Fibroblast of lung (primary cell): ENCODE measurements around the gene SBNO2. TPM values are rescaled to one million over a fixed set of nuclear protein-coding genes. Genes with fewer than 3 reads are reported as not detected.

Source experiments
- DNase-seq, 2 donors: peaks; one replicate each; pipeline versions ENCODE4 v3.0.0 to v3.0.0-alpha.2; 2010; ENCODE audit warnings: low read depth in 2 of 2
- H2AFZ ChIP-seq: 2 replicates; pipeline ENCODE4 v1.5.1; 2012; ENCODE audit warnings: low read length, control low read depth, inconsistent platforms
- H3K27ac ChIP-seq: 2 replicates; pipeline ENCODE4 v1.5.1; 2011; ENCODE audit warnings: low read length, control low read depth; ENCODE audit not compliant: insufficient read depth
- H3K27me3 ChIP-seq: 2 replicates; pipeline ENCODE4 v1.5.1; 2011; ENCODE audit warnings: mild to moderate bottlenecking, low read length; ENCODE audit not compliant: control insufficient read depth, insufficient read depth
- H3K36me3 ChIP-seq: 2 replicates; pipeline ENCODE4 v1.5.1; 2011; ENCODE audit warnings: low read length; ENCODE audit not compliant: control insufficient read depth, insufficient read depth
- H3K4me1 ChIP-seq: 2 replicates; pipeline ENCODE4 v1.5.1; 2011; ENCODE audit warnings: low read length; ENCODE audit not compliant: control insufficient read depth, insufficient read depth; ENCODE audit errors: extremely low read depth
- H3K4me2 ChIP-seq: 2 replicates; pipeline ENCODE4 v1.5.1; 2011; ENCODE audit warnings: low read length, control low read depth; ENCODE audit not compliant: insufficient read depth; ENCODE audit errors: extremely low read depth
- H3K4me3 ChIP-seq, 4 experiments: fragments of 200-600 bp in 1 of 4; sonication (generic) in 1 of 4; replicated peaks in 1 of 4; 2 replicates each; pipeline ENCODE4 v1.5.1; 2011 to 2016; ENCODE audit warnings: low read length in 4 of 4, low read depth in 3 of 4, mild to moderate bottlenecking in 3 of 4, control low read depth in 2 of 4, inconsistent platforms in 1 of 4, mixed read lengths in 1 of 4; ENCODE audit not compliant: insufficient read depth in 1 of 4; ENCODE audit errors: control extremely low read depth in 1 of 4
- H3K79me2 ChIP-seq: 2 replicates; pipeline ENCODE4 v1.5.1; 2012; ENCODE audit warnings: mild to moderate bottlenecking, low read length, inconsistent platforms; ENCODE audit not compliant: control insufficient read depth, insufficient read depth
- H3K9ac ChIP-seq: 2 replicates; pipeline ENCODE4 v1.5.1; 2011; ENCODE audit warnings: mild to moderate bottlenecking, low read length, control low read depth; ENCODE audit not compliant: insufficient read depth
- H3K9me3 ChIP-seq: 2 replicates; pipeline ENCODE4 v1.5.1; 2012; ENCODE audit warnings: low read depth, low read length; ENCODE audit not compliant: control insufficient read depth, insufficient read depth
- H4K20me1 ChIP-seq: 2 replicates; pipeline ENCODE4 v1.5.1; 2011; ENCODE audit warnings: low read length; ENCODE audit not compliant: control insufficient read depth, insufficient read depth; ENCODE audit errors: extremely low read depth
- EZH2 ChIP-seq: IDR thresholded peaks from 2 replicates; pipeline ENCODE4 v1.5.1; 2012; ENCODE audit warnings: low read length, control low read depth, mild to moderate bottlenecking; ENCODE audit errors: missing control alignments
- polyA minus RNA-seq: library from RNA; depleted of rRNA, polyadenylated mRNA; stranded (reverse); fragments of >200 nt; gene quantifications from 2 replicates; pipeline ENCODE4 v1.2.3, GENCODE V29; 2011; ENCODE audit warnings: low replicate concordance
- polyA plus RNA-seq, 2 donors: library from polyadenylated mRNA; depleted of rRNA in 1 of 2; stranded (reverse) in 1 of 2; unstranded in 1 of 2; fragments of >200 nt; gene quantifications; 2 replicates each; pipeline ENCODE4 v1.2.1, GENCODE V29; 2011 to 2012; ENCODE audit warnings: missing spikeins in 1 of 2
- total RNA-seq: library from RNA; depleted of rRNA; stranded (reverse); fragments of >200 nt; gene quantifications from 2 replicates; pipeline ENCODE4 v1.2.1, GENCODE V29; 2014
- TF ChIP-seq, protein P1 (sequence below), 2 donors: IDR thresholded peaks in 1 of 2; conservative IDR thresholded peaks in 1 of 2; 1 replicate in 1 of 2; 2 replicates in 1 of 2; pipeline ENCODE4 v1.5.1; 2011 to 2012; ENCODE audit warnings: low read length in 2 of 2, control low read depth in 1 of 2, inconsistent platforms in 1 of 2, low read depth in 1 of 2, mild to moderate bottlenecking in 1 of 2

The SBNO2 gene, protein sequence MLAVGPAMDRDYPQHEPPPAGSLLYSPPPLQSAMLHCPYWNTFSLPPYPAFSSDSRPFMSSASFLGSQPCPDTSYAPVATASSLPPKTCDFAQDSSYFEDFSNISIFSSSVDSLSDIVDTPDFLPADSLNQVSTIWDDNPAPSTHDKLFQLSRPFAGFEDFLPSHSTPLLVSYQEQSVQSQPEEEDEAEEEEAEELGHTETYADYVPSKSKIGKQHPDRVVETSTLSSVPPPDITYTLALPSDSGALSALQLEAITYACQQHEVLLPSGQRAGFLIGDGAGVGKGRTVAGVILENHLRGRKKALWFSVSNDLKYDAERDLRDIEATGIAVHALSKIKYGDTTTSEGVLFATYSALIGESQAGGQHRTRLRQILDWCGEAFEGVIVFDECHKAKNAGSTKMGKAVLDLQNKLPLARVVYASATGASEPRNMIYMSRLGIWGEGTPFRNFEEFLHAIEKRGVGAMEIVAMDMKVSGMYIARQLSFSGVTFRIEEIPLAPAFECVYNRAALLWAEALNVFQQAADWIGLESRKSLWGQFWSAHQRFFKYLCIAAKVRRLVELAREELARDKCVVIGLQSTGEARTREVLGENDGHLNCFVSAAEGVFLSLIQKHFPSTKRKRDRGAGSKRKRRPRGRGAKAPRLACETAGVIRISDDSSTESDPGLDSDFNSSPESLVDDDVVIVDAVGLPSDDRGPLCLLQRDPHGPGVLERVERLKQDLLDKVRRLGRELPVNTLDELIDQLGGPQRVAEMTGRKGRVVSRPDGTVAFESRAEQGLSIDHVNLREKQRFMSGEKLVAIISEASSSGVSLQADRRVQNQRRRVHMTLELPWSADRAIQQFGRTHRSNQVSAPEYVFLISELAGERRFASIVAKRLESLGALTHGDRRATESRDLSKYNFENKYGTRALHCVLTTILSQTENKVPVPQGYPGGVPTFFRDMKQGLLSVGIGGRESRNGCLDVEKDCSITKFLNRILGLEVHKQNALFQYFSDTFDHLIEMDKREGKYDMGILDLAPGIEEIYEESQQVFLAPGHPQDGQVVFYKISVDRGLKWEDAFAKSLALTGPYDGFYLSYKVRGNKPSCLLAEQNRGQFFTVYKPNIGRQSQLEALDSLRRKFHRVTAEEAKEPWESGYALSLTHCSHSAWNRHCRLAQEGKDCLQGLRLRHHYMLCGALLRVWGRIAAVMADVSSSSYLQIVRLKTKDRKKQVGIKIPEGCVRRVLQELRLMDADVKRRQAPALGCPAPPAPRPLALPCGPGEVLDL (N-terminal part only)
- total RNA-seq, result 49.6 and 55.8 TPM in 2 replicates
- polyA plus RNA-seq, result 12.6 and 14.3 TPM in 2 replicates
- polyA plus RNA-seq (2012), result 33.0 and 34.3 TPM in 2 replicates
- 72.0 and 92.9 TPM in 2 replicates for polyA minus RNA-seq

DNA sequence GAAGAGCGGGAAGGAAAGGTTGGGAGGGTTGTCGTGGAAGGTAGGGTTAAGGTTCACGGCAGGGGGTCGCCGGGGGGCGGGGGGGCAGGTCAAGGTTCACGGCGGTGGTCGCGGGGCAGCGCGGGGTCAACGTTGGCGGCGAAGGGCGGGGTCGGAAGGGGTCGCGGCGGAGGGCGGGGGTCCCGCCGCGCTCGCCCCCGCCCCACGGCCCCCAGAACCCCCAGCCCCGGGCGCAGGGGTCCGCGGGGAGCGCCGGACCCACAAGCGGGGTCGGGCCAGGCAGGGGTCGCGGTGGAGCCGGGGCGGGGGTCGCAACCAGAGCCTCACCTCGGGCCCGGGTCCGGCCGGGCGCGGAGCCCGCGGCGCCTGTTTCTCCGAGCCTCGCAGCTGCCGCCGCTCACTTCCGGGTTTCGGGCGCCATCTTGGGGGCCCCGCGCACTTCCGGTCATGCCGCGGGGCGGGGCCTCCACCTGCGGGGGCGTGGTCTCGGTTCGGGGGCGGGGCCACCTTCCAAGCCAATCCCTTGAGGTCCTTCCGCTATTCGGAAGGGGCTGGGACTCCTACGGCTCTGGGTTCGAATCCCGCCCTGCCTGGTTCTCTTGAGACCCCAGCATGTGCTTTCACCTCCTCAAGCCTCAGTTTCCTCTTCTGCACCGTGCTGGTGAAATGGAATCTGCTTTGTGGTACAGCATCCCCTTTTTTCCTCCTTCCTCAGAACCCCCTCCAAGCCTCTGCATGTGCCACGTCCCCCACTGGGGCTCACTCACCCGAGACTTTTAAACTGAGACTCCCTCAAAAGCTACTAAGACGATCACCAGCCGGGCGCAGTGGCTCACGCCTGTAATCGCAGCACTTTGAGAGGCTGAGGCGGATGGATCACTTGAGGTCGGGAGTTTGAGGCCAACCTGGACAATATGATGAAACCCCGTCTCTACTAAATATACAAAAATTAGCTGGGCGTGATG, at the start of gene SBNO2:
SBNO2 (minus strand) TSS at position 424 of the 965 bp plus-strand sequence. CDS start 19,992 bp downstream, outside the sequence.
- TF ChIP-seq EZH2, result no peak
- TF ChIP-seq, protein P1, sequence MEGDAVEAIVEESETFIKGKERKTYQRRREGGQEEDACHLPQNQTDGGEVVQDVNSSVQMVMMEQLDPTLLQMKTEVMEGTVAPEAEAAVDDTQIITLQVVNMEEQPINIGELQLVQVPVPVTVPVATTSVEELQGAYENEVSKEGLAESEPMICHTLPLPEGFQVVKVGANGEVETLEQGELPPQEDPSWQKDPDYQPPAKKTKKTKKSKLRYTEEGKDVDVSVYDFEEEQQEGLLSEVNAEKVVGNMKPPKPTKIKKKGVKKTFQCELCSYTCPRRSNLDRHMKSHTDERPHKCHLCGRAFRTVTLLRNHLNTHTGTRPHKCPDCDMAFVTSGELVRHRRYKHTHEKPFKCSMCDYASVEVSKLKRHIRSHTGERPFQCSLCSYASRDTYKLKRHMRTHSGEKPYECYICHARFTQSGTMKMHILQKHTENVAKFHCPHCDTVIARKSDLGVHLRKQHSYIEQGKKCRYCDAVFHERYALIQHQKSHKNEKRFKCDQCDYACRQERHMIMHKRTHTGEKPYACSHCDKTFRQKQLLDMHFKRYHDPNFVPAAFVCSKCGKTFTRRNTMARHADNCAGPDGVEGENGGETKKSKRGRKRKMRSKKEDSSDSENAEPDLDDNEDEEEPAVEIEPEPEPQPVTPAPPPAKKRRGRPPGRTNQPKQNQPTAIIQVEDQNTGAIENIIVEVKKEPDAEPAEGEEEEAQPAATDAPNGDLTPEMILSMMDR (conservative IDR thresholded peaks at IDR 0.05 in 1 of 2, IDR thresholded peaks at IDR 0.05 in 1 of 2; ENCODE audit: low read depth in 1 of 2, low read length in 2 of 2), result no peak
- peak within 1 kb of the TSS; percentile 95 for H3K4me2 ChIP-seq
- H3K79me2 ChIP-seq, result peaks cover 46% of the 10 kb centered on the region
- H3K36me3 ChIP-seq, result peaks cover 8% of the 10 kb centered on the region
- H3K4me3 ChIP-seq, result peak within 1 kb of the TSS; percentile 81 to 92 (median 88)
- H3K9ac ChIP-seq, result peak within 1 kb of the TSS; percentile 92
- H3K4me1 ChIP-seq, result peaks cover 38% of the 10 kb centered on the region
- no peaks in the 10 kb centered on the region for H4K20me1 ChIP-seq
- no peak within 1 kb of the TSS for H2AFZ ChIP-seq
- H3K27ac ChIP-seq, result peak within 1 kb of the TSS; percentile 91
- H3K9me3 ChIP-seq, result no peaks in the 10 kb centered on the region
- peak; percentile 75 to 89 for DNase-seq
- H3K27me3 ChIP-seq, result no peaks in the 10 kb centered on the region

DNA sequence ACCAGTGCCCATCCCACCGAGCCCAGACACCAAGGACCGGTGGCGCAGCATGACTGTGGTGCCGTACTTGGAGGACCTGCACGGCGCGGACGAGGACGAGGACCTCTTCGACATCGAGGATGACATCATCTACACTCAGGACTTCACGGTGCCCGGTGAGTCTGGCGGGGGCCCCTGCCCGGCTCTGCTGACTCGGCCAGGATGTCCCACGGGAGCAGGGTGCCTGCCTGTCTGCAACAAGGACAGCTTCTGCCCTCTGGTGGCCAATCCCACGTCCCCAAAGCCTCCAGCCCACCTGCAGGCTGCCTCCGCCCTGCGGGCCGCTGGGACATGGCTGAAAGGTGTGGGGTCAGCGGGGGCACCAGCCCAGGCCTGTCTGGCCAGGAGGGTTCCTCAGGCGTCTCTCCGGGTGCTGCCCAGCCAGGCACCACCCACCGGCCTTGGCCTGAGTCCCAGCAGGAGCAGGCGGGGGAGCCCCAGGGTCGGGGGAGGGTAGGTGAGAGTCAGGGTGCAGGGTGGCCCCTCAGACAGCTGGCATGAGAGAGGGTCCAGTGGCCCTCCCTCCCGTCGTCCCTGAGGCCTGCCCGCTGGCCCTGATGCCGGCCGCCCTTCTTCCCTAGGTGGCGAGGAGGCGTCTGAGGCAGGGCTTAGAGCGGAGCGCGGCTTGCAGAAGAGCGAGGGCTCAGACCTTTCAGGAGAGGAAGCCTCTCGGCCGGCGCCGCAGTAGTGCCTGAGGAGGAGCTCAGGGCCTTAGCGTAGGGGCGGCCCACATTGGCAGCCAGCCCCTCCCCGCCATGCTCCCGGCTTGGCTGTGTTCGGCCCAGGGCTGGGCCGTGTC, 49.2 kb upstream of the SBNO2 start:
- peak in 1 of 2 donors; percentile 37 for DNase-seq
- H3K36me3 ChIP-seq, result peaks cover 43% of the 10 kb centered on the region
- no peak overlapping the region for H3K4me2 ChIP-seq
- H2AFZ ChIP-seq, result no peak overlapping the region
- H3K27ac ChIP-seq, result no peak overlapping the region
- TF ChIP-seq EZH2, result no peak
- TF ChIP-seq, protein P1 (conservative IDR thresholded peaks at IDR 0.05 in 1 of 2, IDR thresholded peaks at IDR 0.05 in 1 of 2; ENCODE audit: low read depth in 1 of 2, low read length in 2 of 2), result peak; percentile 27 to 44
- H3K9ac ChIP-seq, result no peak overlapping the region
- no peaks in the 10 kb centered on the region for H4K20me1 ChIP-seq
- H3K79me2 ChIP-seq, result peaks cover 8% of the 10 kb centered on the region
- peaks cover 3% of the 10 kb centered on the region for H3K4me1 ChIP-seq
- H3K4me3 ChIP-seq, result no peak overlapping the region
- H3K9me3 ChIP-seq, result no peaks in the 10 kb centered on the region
- H3K27me3 ChIP-seq, result no peaks in the 10 kb centered on the region
